LNCAP (cell line): ENCODE data around the gene PRKG1.

Experiments
- TF ChIP-seq, protein P1 (sequence below): fragments of 450-650 bp; IDR thresholded peaks from 2 replicates; pipeline ENCODE4 v1.5.1; 2017; ENCODE audit warnings: mild to moderate bottlenecking

Gene PRKG1

DNA sequence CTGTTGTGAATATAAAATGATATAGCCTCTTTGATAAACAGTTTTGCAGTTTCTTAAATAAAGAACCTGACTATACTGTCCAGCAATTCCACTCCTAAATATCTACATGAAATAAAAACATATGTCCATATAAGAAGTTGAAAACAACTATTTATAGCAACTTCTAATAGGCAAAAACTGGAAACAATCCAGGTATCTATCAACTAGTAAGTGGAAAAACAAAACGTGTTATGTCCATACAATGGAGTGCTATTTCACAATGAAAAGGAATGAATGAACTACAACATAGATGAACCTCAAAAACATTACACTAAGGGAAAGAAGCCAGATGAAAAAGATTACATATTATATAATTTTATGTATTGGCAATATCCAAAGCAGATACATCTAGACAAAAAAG lies 356.2 kb downstream of the PRKG1 start:
- TF ChIP-seq, protein P1, sequence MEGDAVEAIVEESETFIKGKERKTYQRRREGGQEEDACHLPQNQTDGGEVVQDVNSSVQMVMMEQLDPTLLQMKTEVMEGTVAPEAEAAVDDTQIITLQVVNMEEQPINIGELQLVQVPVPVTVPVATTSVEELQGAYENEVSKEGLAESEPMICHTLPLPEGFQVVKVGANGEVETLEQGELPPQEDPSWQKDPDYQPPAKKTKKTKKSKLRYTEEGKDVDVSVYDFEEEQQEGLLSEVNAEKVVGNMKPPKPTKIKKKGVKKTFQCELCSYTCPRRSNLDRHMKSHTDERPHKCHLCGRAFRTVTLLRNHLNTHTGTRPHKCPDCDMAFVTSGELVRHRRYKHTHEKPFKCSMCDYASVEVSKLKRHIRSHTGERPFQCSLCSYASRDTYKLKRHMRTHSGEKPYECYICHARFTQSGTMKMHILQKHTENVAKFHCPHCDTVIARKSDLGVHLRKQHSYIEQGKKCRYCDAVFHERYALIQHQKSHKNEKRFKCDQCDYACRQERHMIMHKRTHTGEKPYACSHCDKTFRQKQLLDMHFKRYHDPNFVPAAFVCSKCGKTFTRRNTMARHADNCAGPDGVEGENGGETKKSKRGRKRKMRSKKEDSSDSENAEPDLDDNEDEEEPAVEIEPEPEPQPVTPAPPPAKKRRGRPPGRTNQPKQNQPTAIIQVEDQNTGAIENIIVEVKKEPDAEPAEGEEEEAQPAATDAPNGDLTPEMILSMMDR: no peak

DNA sequence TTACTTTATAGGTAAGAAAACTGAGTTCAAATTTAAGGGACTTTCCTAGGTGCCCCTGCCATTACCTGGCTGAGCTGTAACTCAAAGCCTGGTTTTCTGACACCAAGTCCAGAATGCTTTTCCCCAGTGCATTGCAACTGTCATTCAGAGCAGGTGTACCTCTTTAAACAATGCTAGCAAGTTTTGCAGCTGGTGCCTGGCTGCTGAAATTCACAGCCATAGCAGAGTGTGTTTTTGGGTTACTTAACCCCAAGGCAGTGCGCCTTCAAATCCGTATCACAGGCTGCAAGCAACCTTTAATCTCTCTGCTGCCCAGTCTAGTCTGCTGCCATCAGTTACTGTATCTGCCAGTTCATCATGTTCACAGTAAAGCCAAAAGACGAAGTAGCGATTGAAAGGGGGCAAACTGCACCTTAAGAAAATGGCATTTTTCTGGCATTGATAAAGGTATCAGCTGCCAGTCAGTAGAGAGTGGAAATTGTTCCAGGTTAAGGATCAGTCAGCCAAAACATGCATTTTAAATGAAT lies 359.7 kb downstream of the PRKG1 start:
- TF ChIP-seq, protein P1: no peak

DNA sequence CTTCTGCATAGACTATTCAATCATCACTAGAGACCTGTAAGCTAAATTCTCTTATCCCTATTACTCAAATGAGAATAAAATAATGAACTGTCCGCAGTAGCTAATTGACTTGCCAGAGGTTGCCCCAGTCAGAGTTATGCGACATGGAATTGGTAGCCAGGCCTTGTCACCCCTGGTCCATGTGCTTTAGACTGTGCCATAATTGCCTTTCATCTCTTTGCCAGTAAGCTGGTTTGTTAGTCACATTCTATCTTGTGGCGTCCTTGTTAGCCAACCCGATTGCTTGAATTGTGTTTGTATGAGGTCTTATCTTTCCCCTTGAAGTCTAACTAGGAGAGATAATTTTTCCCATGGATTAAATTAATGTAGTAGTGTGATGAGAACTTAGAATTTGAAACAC lies 362.5 kb downstream of the PRKG1 start:
- TF ChIP-seq, protein P1: no peak

DNA sequence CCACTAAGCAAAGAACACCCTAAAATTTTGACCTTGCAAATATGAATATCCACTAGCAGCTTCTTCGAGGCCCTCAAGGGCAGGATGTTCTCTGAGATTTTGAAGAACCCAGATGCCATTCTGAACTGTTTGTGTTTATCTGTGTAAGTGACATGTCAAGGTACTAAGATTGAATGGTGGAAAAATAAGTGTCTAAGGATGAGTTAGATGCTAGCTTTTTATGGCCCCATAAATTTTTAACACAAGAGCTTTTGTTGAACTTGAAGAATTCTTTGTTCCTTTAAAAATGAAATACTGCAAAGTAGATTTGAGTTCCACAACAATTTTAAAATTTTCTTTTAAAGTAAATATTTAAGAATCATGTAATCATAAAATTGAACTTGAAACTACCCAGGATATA lies 365.4 kb downstream of the PRKG1 start:
- TF ChIP-seq, protein P1: no peak

DNA sequence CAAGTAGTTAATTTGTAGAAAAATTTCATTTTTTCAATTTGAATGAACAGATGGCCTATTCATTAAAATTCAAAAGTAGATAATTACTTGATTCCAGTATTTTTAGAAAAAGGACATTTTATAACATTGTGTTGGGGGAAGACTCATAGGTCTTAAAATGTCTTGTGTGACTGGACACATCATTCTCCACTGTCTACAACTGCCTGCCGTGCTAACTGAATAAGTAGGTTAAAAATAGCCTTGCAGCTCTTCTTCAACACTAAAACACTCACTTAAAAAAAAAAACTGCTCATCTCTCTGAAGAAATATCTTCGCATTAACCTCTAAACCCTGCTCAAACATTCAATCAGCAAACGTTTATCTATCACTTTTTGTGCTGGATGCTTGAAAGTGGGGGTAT lies 371.3 kb downstream of the PRKG1 start:
- TF ChIP-seq, protein P1: no peak

DNA sequence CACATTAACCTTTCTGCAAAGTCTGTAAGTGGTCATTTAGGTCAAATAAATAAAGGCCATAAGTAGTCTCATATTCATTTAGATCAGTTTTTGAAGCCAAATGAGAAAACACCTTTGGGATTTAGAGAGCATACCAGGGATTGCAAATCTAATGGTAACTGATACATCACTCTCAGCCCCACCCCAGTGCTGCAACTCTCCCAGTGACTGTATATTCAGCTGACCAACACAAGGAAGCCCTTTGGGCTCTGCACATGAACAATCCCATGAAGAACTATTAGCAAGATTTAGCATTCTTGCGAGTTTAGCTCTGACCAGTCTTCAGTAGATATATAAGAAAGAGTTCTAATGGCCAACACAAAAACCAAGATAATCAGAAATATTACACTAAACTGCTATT lies 372.8 kb downstream of the PRKG1 start:
- TF ChIP-seq, protein P1: no peak

DNA sequence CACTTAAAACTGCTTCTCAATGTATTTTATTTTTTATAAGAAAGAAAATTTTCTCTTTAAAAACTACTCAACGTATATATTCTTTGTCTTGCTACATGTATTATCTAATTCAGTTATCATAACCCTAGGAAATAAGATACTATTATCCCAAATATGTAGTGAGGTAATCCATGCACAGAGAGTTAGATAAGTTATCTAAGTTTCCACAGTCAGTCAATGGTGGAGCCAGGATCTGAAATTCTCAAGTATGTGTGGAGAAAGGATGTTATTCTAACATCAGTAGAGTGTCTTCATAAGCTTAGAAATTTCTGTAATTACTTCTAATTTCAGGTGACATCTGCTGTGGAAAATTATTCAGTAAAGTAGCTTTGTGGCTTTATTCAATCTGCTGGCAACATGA lies 385.2 kb downstream of the PRKG1 start:
- TF ChIP-seq, protein P1: no peak
